ENCODE measurements around the gene DNAI1.

- TF ChIP-seq GATA2 (IDR thresholded peaks at IDR 0.05; ENCODE audit: low read depth, low read length) (no peak), GATA3 (IDR thresholded peaks at IDR 0.05; ENCODE audit: low read depth, low read length) (no peak)
These were observed 48.0 kb downstream of the DNAI1 start for GRCh38 chr9:34506623-34507022.
